ENCODE results near the gene SOD1. TPM values are rescaled to one million over a fixed set of nuclear protein-coding genes. Genes with fewer than 3 reads are reported as not detected.

Gene SOD1
- total and polyA plus RNA-seq, 2 donors (not counting 3 experiments of a cell fraction or from before 2014, with no cell fraction given): 198 to 268 TPM

- Histone ChIP-seq H3K9me1 (replicated peaks; ENCODE audit: control insufficient read depth, extremely low read depth, insufficient read depth, low read length) (no peaks in the 10 kb centered on the region), H3K79me2 (ENCODE audit: control insufficient read depth, insufficient read depth, low read length) (peaks cover 4% of the 10 kb centered on the region), H3K27me3 (ENCODE audit: control insufficient read depth in 2 of 2, insufficient read depth in 2 of 2, low read length in 2 of 2) (no peaks in the 10 kb centered on the region), H3K9ac (replicated peaks; ENCODE audit: extremely low read depth, insufficient read depth, low read length) (no peak overlapping the region), H3K4me1 (ENCODE audit: control insufficient read depth, extremely low read depth, insufficient read depth, low read length) (no peaks in the 10 kb centered on the region), H3K9me3 (replicated peaks; ENCODE audit: control insufficient read depth, insufficient read depth, low read length) (no peaks in the 10 kb centered on the region), H2AFZ (ENCODE audit: low read depth, low read length) (no peak overlapping the region), H3K4me3 (replicated peaks in 1 of 3; ENCODE audit: insufficient read depth in 1 of 3, low read depth in 1 of 3, low read length in 3 of 3) (no peak overlapping the region), H4K20me1 (replicated peaks; ENCODE audit: control insufficient read depth, extremely low read depth, insufficient read depth, low read length) (no peaks in the 10 kb centered on the region), H3K27ac (ENCODE audit: insufficient read depth, low read depth, low read length) (no peak overlapping the region), H3K36me3 (ENCODE audit: control insufficient read depth in 2 of 2, extremely low read depth in 1 of 2, insufficient read depth in 2 of 2, low read length in 2 of 2) (peaks cover 14 to 37% of the 10 kb centered on the region in 2 experiments), H3K4me2 (ENCODE audit: insufficient read depth, low read length) (no peak overlapping the region)
- CTCF ChIA-PET: interaction anchor here (0.8 to 1.4 kb wide), 3 partner anchors 8 to 27 kb away, joined by 3 read pairs; no protein-coding TSS in a partner anchor
- BruUV-seq (replicated peaks): no TSS peak
- DNase-seq (ENCODE audit: low read depth, low spot score): no peak
- POLR2A ChIA-PET: no interaction called here
- FAIRE-seq: no peak
- TF ChIP-seq GATA2 (IDR thresholded peaks at IDR 0.05; ENCODE audit: insufficient read depth, insufficient read length, low read depth, low read length) (no peak), FOS (IDR thresholded peaks at IDR 0.05; ENCODE audit: borderline replicate concordance, insufficient read depth, low read length) (no peak)
- intact Hi-C loops (cut with micrococcal nuclease): no loop called here
- dilution Hi-C loops (cut with MboI; ENCODE audit: extremely low pct_ligation_motif_present, low sequenced_read_pairs): no loop called here
These were observed 29.3 kb downstream of the SOD1 start for GRCh38 chr21:31688603-31689368.

DNA sequence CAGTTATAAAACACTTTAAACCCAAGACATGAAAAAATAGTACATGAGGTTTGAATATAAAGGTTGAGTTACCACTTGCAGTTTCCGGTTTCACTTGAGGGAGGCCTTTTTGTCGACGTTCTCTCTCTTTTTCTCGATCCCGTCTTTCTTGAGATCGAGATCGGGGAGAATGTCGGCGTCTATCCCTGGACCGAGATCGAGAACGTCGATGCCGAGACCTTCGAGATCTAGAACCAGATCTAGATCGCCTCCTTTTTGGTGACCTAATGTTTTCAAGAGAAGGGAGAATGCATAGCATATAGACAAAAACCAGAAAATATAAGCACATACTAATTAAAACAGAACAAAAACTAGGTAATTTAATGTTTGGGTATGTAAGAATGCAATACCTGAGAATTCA lies 33.7 kb downstream of the SOD1 start:
- H3K9ac ChIP-seq (replicated peaks; ENCODE audit: extremely low read depth, insufficient read depth, low read length): no peak overlapping the region
- DNase-seq (ENCODE audit: low read depth, low spot score) (no peak), FAIRE-seq (no peak)
- ChIA-PET POLR2A (no interaction called here), CTCF (no interaction called here)
- H3K79me2 ChIP-seq (ENCODE audit: control insufficient read depth, insufficient read depth, low read length): no peaks in the 10 kb centered on the region
- H3K4me2 ChIP-seq (ENCODE audit: insufficient read depth, low read length): no peak overlapping the region
- BruUV-seq (replicated peaks): no TSS peak
- no peaks in the 10 kb centered on the region for H4K20me1 ChIP-seq (replicated peaks; ENCODE audit: control insufficient read depth, extremely low read depth, insufficient read depth, low read length)
- no peaks in the 10 kb centered on the region for H3K4me1 ChIP-seq (ENCODE audit: control insufficient read depth, extremely low read depth, insufficient read depth, low read length)
- intact Hi-C loops (cut with micrococcal nuclease): no loop called here
- H3K27ac ChIP-seq (ENCODE audit: insufficient read depth, low read depth, low read length): no peak overlapping the region
- H3K9me3 ChIP-seq (replicated peaks; ENCODE audit: control insufficient read depth, insufficient read depth, low read length): no peaks in the 10 kb centered on the region
- no peaks in the 10 kb centered on the region for H3K9me1 ChIP-seq (replicated peaks; ENCODE audit: control insufficient read depth, extremely low read depth, insufficient read depth, low read length)
- peaks cover 9 to 38% of the 10 kb centered on the region in 2 experiments for H3K36me3 ChIP-seq (ENCODE audit: control insufficient read depth in 2 of 2, extremely low read depth in 1 of 2, insufficient read depth in 2 of 2, low read length in 2 of 2)
- TF ChIP-seq, protein P1, sequence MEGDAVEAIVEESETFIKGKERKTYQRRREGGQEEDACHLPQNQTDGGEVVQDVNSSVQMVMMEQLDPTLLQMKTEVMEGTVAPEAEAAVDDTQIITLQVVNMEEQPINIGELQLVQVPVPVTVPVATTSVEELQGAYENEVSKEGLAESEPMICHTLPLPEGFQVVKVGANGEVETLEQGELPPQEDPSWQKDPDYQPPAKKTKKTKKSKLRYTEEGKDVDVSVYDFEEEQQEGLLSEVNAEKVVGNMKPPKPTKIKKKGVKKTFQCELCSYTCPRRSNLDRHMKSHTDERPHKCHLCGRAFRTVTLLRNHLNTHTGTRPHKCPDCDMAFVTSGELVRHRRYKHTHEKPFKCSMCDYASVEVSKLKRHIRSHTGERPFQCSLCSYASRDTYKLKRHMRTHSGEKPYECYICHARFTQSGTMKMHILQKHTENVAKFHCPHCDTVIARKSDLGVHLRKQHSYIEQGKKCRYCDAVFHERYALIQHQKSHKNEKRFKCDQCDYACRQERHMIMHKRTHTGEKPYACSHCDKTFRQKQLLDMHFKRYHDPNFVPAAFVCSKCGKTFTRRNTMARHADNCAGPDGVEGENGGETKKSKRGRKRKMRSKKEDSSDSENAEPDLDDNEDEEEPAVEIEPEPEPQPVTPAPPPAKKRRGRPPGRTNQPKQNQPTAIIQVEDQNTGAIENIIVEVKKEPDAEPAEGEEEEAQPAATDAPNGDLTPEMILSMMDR (IDR thresholded peaks at IDR 0.05; ENCODE audit: extremely low read depth in 1 of 2, insufficient read depth in 1 of 2, low read depth in 1 of 2, low read length in 2 of 2): no peak
- TF ChIP-seq MYC (IDR thresholded peaks at IDR 0.05; ENCODE audit: low read depth, low read length): no peak
- H3K27me3 ChIP-seq (ENCODE audit: control insufficient read depth in 2 of 2, insufficient read depth in 2 of 2, low read length in 2 of 2): no peaks in the 10 kb centered on the region
- H2AFZ ChIP-seq (ENCODE audit: low read depth, low read length): no peak overlapping the region
- dilution Hi-C loops (cut with MboI; ENCODE audit: extremely low pct_ligation_motif_present, low sequenced_read_pairs): no loop called here
- H3K4me3 ChIP-seq (replicated peaks in 1 of 3; ENCODE audit: insufficient read depth in 1 of 3, low read depth in 1 of 3, low read length in 3 of 3): no peak overlapping the region

Data from endothelial cell of umbilical vein (primary cell).